Measurements from ENCODE around the gene TAF9.
A peak's percentile ranks its signal among the peaks of the same experiment; 100 is the strongest.
"Not testable (repeated sequence)": the region's sequence is repeated elsewhere in the genome, so short reads cannot be mapped to it uniquely, and the experiment has no call there.

The TAF9 gene

DNA sequence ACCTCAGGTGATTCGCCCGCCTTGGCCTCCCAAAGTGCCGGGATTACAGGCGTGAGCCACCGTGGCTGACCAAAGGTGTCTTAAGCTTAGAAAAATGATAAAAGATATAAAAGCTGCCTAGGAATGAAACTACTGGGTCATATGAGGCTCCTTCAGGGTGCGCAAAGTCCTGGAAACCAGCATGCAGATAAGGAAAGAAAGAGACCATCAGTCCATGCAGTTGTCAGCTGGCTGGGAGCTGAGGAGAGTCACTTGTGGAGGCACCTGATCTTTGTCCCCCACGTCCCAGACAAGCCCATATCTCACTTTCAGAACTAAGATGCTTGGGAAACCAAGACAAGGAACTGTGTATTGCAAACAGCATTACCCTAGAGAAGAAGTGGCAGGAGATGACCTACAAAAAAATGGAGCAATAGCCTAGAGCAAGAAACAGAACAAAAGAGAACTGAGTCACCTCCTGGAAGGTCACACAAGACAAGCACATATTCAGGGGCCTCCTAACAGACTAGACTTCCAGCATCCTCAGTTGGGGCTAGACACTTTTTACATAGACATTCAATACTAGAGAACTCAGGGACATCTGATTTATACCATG lies 33.9 kb downstream of the TAF9 start:
- no peak for DNase-seq (ENCODE audit: low read depth)

- peak; percentile 35 for DNase-seq (ENCODE audit: low read depth)
These were observed 34.5 kb downstream of the TAF9 start for GRCh38 chr5:69334793-69335268.

DNA sequence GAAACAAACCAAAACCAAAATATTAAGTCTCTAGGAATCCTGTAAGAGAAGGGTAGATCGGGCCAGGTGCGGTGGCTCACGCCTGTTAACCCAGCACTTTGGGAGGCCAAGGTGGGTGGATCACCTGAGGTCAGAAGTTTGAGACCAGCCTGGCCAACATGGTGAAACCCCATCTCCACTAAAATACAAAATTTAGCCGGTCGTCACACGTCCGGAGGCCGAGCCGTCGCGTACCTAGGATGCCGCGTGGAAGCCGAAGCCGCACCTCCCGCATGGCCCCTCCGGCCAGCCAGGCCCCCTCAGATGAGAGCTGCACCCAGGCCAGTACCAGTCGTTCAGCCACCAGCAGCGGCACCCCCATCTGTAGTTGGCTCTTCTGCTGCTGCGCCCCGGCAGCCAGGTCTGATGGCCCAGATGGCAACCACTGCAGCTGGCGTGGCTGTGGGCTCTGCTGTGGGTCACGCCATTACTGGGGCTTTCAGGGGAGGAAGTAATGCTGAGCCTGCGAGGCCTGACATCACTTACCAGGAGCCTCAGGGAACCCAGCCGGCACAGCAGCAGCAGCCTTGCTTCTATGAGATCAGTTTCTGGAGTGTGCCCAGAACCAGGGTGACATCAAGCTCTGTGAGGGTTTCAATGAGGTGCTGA lies 35.5 kb downstream of the TAF9 start:
- DNase-seq (ENCODE audit: low read depth), result not testable (repeated sequence)

DNA sequence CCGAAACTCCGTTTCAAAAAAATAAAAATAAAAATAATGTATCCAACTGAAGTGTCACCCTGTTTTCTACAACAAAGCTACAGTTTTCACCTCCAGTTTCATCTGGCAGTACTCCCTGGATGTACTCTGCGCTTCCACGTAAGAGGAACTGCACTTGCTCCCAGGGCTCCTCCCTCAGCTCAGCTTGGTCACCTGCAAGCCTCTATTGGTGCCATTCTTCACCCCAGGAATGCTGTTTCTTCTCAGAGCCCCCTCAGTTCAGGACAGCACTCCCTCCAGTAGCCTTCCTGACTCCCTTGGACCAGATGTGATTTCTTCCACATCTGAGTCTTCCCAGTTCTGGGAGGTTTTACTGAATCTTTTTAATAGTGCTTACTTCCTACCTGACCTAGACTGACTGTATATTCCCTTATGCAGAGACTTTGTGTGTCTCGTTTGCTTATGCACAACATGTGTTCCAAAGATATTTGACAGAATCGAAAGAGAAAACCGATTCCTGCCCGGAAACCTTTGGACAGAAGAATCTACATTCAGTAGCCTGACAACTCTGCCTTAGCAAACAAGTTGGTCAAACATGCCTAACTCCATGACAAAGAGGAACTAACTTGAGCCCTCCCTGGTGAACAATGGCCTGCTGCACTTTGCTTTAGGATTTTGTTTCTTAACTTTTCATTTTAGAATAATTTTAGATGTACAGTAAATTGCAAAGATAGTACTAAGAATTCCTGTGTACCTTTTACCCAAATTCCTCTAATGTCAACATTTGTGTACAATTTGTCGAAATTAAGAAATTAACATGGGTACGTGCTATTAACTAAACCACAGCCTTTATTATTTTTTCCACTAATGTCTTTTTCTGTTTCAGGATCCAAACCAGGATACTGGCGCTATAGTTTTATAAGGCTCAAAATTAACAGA lies 37.5 kb downstream of the TAF9 start:
- no peak for DNase-seq (ENCODE audit: low read depth)

GRCh38 chr5:69329905-69330489 lies 39.3 kb downstream of the TAF9 start:
- DNase-seq (ENCODE audit: low read depth), result no peak

- DNase-seq (ENCODE audit: low read depth), result no peak
These were observed 43.0 kb downstream of the TAF9 start for GRCh38 chr5:69326365-69326764.

GRCh38 chr5:69317391-69317790 lies 51.9 kb downstream of the TAF9 start:
- DNase-seq (ENCODE audit: low read depth), result no peak

DNA sequence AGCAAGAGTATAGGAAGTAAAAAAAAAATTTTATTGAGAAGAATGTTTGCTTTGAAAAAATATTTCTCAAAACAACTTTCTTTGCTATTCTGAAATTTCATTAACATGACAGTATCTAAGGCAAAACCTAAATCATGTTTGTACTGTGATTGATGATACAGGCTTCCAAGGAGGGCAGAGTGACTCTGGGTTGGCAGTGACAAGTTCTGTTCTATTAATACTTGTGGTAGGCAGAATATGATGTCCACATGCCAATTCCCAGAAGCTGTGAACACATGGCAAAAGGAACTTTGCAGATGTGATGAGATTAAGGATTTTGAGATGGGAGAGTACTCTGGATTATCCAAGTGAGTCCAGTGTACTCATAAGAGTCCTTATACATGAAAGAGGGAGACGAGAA lies 53.3 kb downstream of the TAF9 start:
- no peak for DNase-seq (ENCODE audit: low read depth)
